DMS153 (cell line): ENCODE data around the gene LRIG3.
"Not testable (repeated sequence)": the region's sequence is repeated elsewhere in the genome, so short reads cannot be mapped to it uniquely, and the experiment has no call there.

Experiments used
- DNase-seq: peaks from one replicate; lab custom pipeline; 2025; lab: John Stamatoyannopoulos, UW

Gene LRIG3

GRCh38 chr12:58855630-58856029 is 64.7 kb downstream of the LRIG3 start:
- DNase-seq, result not testable (repeated sequence)

GRCh38 chr12:58850826-58851225 is 69.5 kb downstream of the LRIG3 start:
- no peak for DNase-seq

GRCh38 chr12:58847901-58848600 is 72.3 kb downstream of the LRIG3 start:
- DNase-seq, result peak; percentile 58

GRCh38 chr12:58844161-58844560 is 76.1 kb downstream of the LRIG3 start:
- DNase-seq, result no peak

GRCh38 chr12:58841058-58841798 is 79.1 kb downstream of the LRIG3 start:
- no peak for DNase-seq

- DNase-seq, result peak; percentile 83
Measured at GRCh38 chr12:58833853-58834252, 86.5 kb downstream of the LRIG3 start.

- no peak for DNase-seq
Measured at GRCh38 chr12:58832920-58833319, 87.4 kb downstream of the LRIG3 start.
